ENCODE data around the gene CT83.

The CT83 gene

DNA sequence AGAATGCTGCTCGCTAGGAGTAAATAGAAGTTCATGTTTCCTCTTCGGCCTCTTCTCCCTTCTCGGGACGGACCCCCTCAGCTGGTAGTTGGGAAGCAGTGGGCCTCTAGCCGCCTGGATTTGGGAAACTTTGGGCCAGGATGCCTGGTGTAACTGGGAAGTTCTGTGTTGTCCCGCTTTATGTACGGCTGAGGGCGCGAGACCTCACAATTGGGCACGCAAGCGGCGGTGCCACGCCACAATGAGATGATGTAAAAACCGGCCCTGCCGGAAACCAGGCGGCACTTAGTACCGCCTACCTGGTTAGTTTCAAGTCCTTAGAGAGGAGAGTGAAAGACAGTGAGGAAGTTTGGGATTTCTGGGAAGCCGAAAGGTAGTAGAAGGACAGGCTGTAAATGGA, at the start of gene CT83:
Gene CT83, minus strand, starts transcription at position 155 of the 400 bp plus-strand sequence. Its CDS starts 120 bp downstream, at position 35.
- no peak for DNase-seq (ENCODE audit: low spot score)

- no peak for DNase-seq (ENCODE audit: low spot score)
Observed at GRCh38 chrX:116499780-116500179, 37.0 kb upstream of the CT83 start.

DNA sequence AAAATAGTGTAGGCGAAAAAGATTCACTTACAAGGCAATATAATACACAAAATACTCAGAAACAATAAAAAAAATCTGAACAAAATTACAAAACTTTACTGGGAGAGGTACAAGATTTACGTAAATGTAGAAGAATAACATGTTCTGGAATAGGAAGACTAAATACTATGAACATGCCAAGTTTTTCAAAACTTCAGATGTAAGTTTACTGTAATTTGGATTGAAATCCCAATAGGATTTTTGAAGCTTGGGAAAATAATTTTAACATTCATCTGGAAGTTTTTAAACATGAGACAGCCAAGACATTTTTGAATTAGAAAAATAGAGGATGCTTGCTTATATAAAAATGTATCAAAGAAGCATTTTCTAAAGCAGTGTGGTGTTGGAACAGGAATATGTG, 30.5 kb upstream of the CT83 start:
- DNase-seq (ENCODE audit: low spot score): no peak

DNA sequence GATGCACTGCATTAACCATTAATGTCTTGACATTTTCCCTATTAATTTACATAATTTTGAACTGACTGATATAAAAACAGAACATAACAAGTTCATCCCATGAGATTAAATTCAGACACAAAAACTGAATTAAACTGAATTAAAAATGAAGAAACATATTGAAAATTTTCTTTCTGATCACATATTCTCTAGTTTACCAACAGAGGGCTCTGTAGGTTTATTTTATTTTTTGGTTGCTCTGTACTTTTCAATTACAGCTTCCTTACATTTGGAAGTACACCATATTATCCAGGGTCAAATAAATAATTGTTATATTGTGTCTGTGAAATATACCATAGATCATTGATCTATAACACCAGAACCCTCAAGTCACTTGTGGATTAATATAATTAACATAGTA, 27.3 kb upstream of the CT83 start:
- DNase-seq (ENCODE audit: low spot score): no peak

DNA sequence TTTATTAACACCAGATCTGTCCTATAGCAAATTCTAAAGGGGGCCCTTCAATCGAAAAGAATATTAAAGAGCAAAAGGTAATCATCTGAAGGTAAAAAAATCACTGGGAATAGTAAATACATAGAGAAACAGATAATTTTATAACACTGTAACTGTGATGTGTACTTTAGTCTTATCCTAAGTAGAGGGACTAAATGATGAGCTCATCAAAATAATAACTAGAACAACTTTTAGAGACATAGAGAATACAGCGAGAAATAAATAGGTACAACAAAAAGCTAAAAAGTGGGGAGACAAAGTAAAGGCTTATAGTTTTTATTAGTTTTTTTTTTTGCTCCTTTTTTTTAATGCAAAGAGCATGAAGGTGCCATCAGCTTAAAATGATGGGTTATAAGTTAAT, 17.3 kb upstream of the CT83 start:
- no peak for DNase-seq (ENCODE audit: low spot score)

GRCh38 chrX:116449156-116449555, 13.6 kb downstream of the CT83 start:
- DNase-seq (ENCODE audit: low spot score): no peak

- no peak for DNase-seq (ENCODE audit: low spot score)
Observed at GRCh38 chrX:116436358-116436816, 26.4 kb downstream of the CT83 start, which contains the start of gene SLC6A14. SLC6A14 (plus strand) TSS chrX:116436606; CDS start chrX:116436710, 104 bp downstream.

DNA sequence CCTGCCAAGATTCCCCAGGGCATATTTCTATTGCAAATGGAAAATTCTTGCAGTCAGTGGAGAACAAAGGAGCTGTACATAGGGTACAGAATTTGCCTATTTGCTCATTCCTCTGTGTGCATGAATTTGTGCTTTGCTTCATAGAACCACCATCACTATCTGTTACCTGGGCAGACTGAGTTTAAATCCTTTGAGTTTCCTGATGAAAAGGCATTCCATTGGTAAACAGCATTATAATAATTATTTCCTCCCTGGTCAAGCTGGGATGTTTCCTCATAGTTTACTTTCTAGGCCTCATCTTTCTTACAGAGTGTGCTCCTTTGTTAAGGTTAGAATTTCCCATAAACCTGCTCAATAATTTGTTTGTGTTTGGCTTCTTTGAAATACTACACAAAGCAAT, 27.2 kb downstream of the CT83 start:
- DNase-seq (ENCODE audit: low spot score): no peak

DNA sequence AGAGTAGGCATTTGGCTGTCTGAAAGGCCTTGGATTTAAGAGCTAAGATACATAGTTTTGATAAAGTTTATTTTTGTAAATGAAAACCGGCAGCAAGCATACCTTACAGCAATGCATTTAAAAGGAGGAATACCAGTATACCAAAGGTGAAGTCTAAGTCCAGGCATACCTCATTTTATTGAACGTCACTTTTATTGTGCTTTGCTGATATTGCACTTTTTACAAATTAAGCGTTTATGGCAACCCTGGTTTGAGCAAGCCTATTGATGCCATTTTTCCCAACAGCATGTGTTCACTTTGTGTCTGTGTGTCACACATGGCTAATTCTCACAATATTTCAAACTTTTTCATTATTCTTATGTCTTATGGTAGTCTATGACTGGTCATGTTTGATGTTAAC, 34.8 kb downstream of the CT83 start:
- DNase-seq (ENCODE audit: low spot score): no peak

GRCh38 chrX:116417968-116418367, 44.8 kb downstream of the CT83 start:
- DNase-seq (ENCODE audit: low spot score): no peak

- no peak for DNase-seq (ENCODE audit: low spot score)
Observed at GRCh38 chrX:116417214-116417613, 45.6 kb downstream of the CT83 start.

GRCh38 chrX:116413273-116413672, 49.5 kb downstream of the CT83 start:
- DNase-seq (ENCODE audit: low spot score): no peak

All from hepatic stellate cell (primary cell).